RWPE2 (cell line): Measurements from ENCODE around the gene EIF4E1B.

Source experiments
- ATAC-seq: fragments of 200-7000 bp; cut with Tn5 transposase; 3 replicates; pipeline ENCODE4 v1.9.1; 2021; ENCODE audit warnings: low read depth
- DNase-seq: peaks from one replicate; pipeline ENCODE4 v3.0.0-alpha.2; 2020; ENCODE audit warnings: low spot score
- H3K27ac ChIP-seq: fragments of 450-650 bp; 2 replicates; pipeline ENCODE4 v1.5.1; 2017; ENCODE audit warnings: mild to moderate bottlenecking; ENCODE audit not compliant: poor library complexity, severe bottlenecking
- H3K27me3 ChIP-seq: fragments of 250-450 bp; sonication (Bioruptor Pico); 2 replicates; pipeline ENCODE4 v1.5.1; 2021; ENCODE audit warnings: mild to moderate bottlenecking, moderate library complexity; ENCODE audit not compliant: insufficient read depth, poor library complexity, severe bottlenecking
- H3K36me3 ChIP-seq: fragments of 250-450 bp; sonication (Bioruptor Pico); 2 replicates; pipeline ENCODE4 v1.5.1; 2020; ENCODE audit warnings: low read depth, mild to moderate bottlenecking, moderate library complexity
- H3K4me1 ChIP-seq: fragments of 250-450 bp; sonication (Bioruptor Pico); 2 replicates; pipeline ENCODE4 v1.5.1; 2021; ENCODE audit warnings: mild to moderate bottlenecking, moderate library complexity; ENCODE audit not compliant: insufficient read depth, poor library complexity, severe bottlenecking
- H3K4me3 ChIP-seq: fragments of 250-450 bp; sonication (Bioruptor Pico); 2 replicates; pipeline ENCODE4 v1.5.1; 2021; ENCODE audit warnings: mild to moderate bottlenecking, moderate library complexity; ENCODE audit not compliant: severe bottlenecking
- H3K9me3 ChIP-seq: fragments of 250-450 bp; sonication (Bioruptor Pico); 2 replicates; pipeline ENCODE4 v1.5.1; 2021; ENCODE audit warnings: mild to moderate bottlenecking, moderate library complexity; ENCODE audit not compliant: severe bottlenecking
- TF ChIP-seq, protein P1 (sequence below): fragments of 450-650 bp; IDR thresholded peaks from one replicate; pipeline ENCODE4 v1.5.1; 2017; ENCODE audit warnings: mild to moderate bottlenecking, moderate library complexity; ENCODE audit not compliant: poor library complexity, severe bottlenecking

Gene EIF4E1B

DNA sequence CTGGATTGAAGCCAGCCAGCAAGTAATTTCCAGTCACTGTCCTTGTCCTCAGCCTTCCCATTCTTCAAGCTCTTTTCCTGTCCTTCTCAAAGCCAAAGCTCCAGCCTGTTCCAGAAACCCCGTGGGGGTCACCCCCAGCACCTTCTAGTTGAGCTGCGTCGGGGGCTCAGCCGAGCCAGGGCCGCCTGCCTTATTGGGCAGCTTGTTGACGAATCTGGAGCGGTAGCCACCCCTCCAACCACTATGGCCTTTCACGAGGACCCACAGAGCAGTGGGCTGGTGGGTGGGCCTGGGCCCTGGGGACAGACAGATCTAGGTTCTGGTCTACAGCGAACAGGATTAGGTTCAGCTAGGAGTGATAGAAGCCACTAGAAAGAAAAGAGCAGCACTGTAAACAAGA lies 64.2 kb downstream of the EIF4E1B start:
- Histone ChIP-seq H3K9me3 (no peaks in the 10 kb centered on the region), H3K36me3 (no peaks in the 10 kb centered on the region), H3K27me3 (peaks cover 54% of the 10 kb centered on the region), H3K4me1 (no peaks in the 10 kb centered on the region), H3K4me3 (no peak overlapping the region), H3K27ac (no peak overlapping the region)
- no peak for ATAC-seq
- TF ChIP-seq, protein P1, sequence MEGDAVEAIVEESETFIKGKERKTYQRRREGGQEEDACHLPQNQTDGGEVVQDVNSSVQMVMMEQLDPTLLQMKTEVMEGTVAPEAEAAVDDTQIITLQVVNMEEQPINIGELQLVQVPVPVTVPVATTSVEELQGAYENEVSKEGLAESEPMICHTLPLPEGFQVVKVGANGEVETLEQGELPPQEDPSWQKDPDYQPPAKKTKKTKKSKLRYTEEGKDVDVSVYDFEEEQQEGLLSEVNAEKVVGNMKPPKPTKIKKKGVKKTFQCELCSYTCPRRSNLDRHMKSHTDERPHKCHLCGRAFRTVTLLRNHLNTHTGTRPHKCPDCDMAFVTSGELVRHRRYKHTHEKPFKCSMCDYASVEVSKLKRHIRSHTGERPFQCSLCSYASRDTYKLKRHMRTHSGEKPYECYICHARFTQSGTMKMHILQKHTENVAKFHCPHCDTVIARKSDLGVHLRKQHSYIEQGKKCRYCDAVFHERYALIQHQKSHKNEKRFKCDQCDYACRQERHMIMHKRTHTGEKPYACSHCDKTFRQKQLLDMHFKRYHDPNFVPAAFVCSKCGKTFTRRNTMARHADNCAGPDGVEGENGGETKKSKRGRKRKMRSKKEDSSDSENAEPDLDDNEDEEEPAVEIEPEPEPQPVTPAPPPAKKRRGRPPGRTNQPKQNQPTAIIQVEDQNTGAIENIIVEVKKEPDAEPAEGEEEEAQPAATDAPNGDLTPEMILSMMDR: no peak
- DNase-seq: no peak

DNA sequence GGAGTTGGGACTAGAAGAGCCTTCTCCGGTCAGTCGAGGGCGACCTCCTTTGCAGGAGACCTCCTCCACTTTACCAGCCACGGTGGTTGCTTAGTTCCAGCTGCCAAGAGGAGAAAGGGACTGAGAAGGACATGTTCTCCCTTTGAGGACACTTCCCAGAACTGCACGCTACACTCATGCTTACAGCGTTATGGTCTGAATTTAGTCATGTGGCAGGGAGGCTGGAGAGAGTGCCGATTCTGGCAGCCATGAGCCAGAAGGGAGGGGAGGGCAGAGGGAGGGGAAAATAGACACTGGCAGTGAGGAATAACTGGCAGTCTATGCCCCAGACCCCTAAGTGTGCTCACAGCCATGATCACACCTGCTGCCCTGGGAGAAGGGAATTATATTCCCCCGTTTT lies 64.6 kb downstream of the EIF4E1B start:
- TF ChIP-seq, protein P1: no peak
- H3K27ac ChIP-seq: no peak overlapping the region
- H3K4me1 ChIP-seq: no peaks in the 10 kb centered on the region
- H3K27me3 ChIP-seq: peaks cover 58% of the 10 kb centered on the region
- no peak for DNase-seq
- H3K36me3 ChIP-seq: no peaks in the 10 kb centered on the region
- no peaks in the 10 kb centered on the region for H3K9me3 ChIP-seq
- no peak for ATAC-seq
- no peak overlapping the region for H3K4me3 ChIP-seq
